PC-9 (cell line): ENCODE data around the gene CDC42BPB. TPM values are rescaled to one million over a fixed set of nuclear protein-coding genes. Genes with fewer than 3 reads are reported as not detected.

ENCODE experiments used
- BruUV-seq: library from RNA; stranded (reverse); fragments of 400-500 nt; replicated peaks from 2 replicates; lab custom pipeline; 2021; lab: Mats Ljungman, UMichigan
- CTCF ChIA-PET: fragments of 300-600 bp; sonication (Branson Sonifier 250); formaldehyde crosslinking; loops from one replicate; lab custom pipeline; 2022; ENCODE audit warnings: antibody characterized with exemption; lab: Charles Lee
- POLR2A ChIA-PET: fragments of 300-600 bp; sonication (Branson Sonifier 250); formaldehyde crosslinking; loops from one replicate; lab custom pipeline; 2022; ENCODE audit warnings: antibody characterized with exemption; ENCODE audit not compliant: unreplicated experiment; lab: Charles Lee
- DNase-seq, 2 experiments: peaks; one replicate each; pipeline versions ENCODE4 v3.0.0 to v3.0.0-alpha.2; 2015 to 2022; ENCODE audit warnings: mixed read lengths in 1 of 2
- H2AFZ ChIP-seq: fragments of 200-600 bp; sonication (generic); 2 replicates; pipeline ENCODE4 v1.8.1; 2017; ENCODE audit warnings: antibody characterized with exemption
- H3F3A ChIP-seq: fragments of 200-600 bp; sonication (generic); 2 replicates; pipeline ENCODE4 v1.8.1; 2017; ENCODE audit warnings: antibody characterized with exemption, mild to moderate bottlenecking, low read depth; ENCODE audit not compliant: insufficient read depth
- H3K27ac ChIP-seq: fragments of 200-600 bp; sonication (generic); 2 replicates; pipeline ENCODE4 v1.6.1; 2016; ENCODE audit warnings: mixed run types
- H3K27me3 ChIP-seq: fragments of 200-600 bp; sonication (generic); 2 replicates; pipeline ENCODE4 v1.6.1; 2016; ENCODE audit warnings: low read depth, mixed run types; ENCODE audit not compliant: insufficient read depth
- H3K36me3 ChIP-seq: fragments of 200-600 bp; sonication (generic); 2 replicates; pipeline ENCODE4 v1.6.1; 2016; ENCODE audit warnings: low read depth, mixed run types
- H3K4me1 ChIP-seq: fragments of 200-600 bp; sonication (generic); replicated peaks from 2 replicates; pipeline ENCODE4 v1.6.1; 2016; ENCODE audit warnings: mixed run types; ENCODE audit not compliant: insufficient read depth
- H3K4me2 ChIP-seq: fragments of 200-600 bp; sonication (generic); 2 replicates; pipeline ENCODE4 v1.6.1; 2017; ENCODE audit warnings: mixed run types
- H3K4me3 ChIP-seq: fragments of 200-600 bp; sonication (generic); 2 replicates; pipeline ENCODE4 v1.6.1; 2016; ENCODE audit warnings: mixed run types
- H3K79me2 ChIP-seq: fragments of 200-600 bp; sonication (generic); 2 replicates; pipeline ENCODE4 v1.6.1; 2017; ENCODE audit warnings: low read depth, mixed run types
- H3K9me2 ChIP-seq: fragments of 200-600 bp; sonication (generic); 2 replicates; pipeline ENCODE4 v1.8.1; 2017; ENCODE audit warnings: mild to moderate bottlenecking; ENCODE audit not compliant: insufficient read depth
- H3K9me3 ChIP-seq: fragments of 200-600 bp; sonication (generic); 2 replicates; pipeline ENCODE4 v1.8.1; 2016; ENCODE audit warnings: low read depth; ENCODE audit not compliant: insufficient read depth
- H4K20me1 ChIP-seq: fragments of 200-600 bp; sonication (generic); 2 replicates; pipeline ENCODE4 v1.8.1; 2017; ENCODE audit not compliant: insufficient read depth
- EZH2 ChIP-seq: fragments of 200-600 bp; sonication (generic); IDR thresholded peaks from 2 replicates; pipeline ENCODE4 v1.8.0; 2017; ENCODE audit warnings: antibody characterized with exemption, low read depth
- intact Hi-C: fragments of 100-400 bp; cut with micrococcal nuclease; formaldehyde crosslinking; loops from one replicate; pipeline ENCODE4 v1.10.0; 2022; ENCODE audit not compliant: unreplicated experiment
- total RNA-seq: library from RNA; stranded (reverse); gene quantifications from 2 replicates; pipeline ENCODE4 v1.2.3, GENCODE V29; 2021
- TF ChIP-seq, protein P1 (sequence below): fragments of 200-600 bp; sonication (generic); conservative IDR thresholded peaks from 2 replicates; pipeline ENCODE4 v1.6.1; 2017; ENCODE audit warnings: mixed run types, antibody characterized with exemption, mild to moderate bottlenecking, moderate library complexity

CDC42BPB gene
- total RNA-seq, 1 experiment from 2014 or later = 203 TPM

GRCh38 chr14:103096387-103096786 is 39.0 kb upstream of the CDC42BPB start:
- ChIA-PET POLR2A (interaction anchor here (0.5 kb wide), 1 partner anchor 163 kb away, joined by 3 read pairs; no protein-coding TSS in a partner anchor), CTCF (interaction anchor here (0.6 to 1.8 kb wide), 7 partner anchors 9 to 1476 kb away, joined by 3 to 16 read pairs (median 6); no protein-coding TSS in a partner anchor)
- no TSS peak for BruUV-seq
- DNase-seq = no peak
- Histone ChIP-seq H3K9me3 (no peaks in the 10 kb centered on the region), H3F3A (peaks cover 41% of the 10 kb centered on the region), H3K4me1 (peaks cover 30% of the 10 kb centered on the region), H3K27me3 (no peaks in the 10 kb centered on the region), H3K4me3 (no peak overlapping the region), H3K36me3 (no peaks in the 10 kb centered on the region), H2AFZ (no peak overlapping the region), H4K20me1 (no peaks in the 10 kb centered on the region), H3K27ac (no peak overlapping the region), H3K4me2 (no peak overlapping the region), H3K79me2 (no peaks in the 10 kb centered on the region), H3K9me2 (no peaks in the 10 kb centered on the region)
- no peak for TF ChIP-seq EZH2
- TF ChIP-seq, protein P1, sequence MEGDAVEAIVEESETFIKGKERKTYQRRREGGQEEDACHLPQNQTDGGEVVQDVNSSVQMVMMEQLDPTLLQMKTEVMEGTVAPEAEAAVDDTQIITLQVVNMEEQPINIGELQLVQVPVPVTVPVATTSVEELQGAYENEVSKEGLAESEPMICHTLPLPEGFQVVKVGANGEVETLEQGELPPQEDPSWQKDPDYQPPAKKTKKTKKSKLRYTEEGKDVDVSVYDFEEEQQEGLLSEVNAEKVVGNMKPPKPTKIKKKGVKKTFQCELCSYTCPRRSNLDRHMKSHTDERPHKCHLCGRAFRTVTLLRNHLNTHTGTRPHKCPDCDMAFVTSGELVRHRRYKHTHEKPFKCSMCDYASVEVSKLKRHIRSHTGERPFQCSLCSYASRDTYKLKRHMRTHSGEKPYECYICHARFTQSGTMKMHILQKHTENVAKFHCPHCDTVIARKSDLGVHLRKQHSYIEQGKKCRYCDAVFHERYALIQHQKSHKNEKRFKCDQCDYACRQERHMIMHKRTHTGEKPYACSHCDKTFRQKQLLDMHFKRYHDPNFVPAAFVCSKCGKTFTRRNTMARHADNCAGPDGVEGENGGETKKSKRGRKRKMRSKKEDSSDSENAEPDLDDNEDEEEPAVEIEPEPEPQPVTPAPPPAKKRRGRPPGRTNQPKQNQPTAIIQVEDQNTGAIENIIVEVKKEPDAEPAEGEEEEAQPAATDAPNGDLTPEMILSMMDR = no peak
- intact Hi-C loops = no loop called here

DNA sequence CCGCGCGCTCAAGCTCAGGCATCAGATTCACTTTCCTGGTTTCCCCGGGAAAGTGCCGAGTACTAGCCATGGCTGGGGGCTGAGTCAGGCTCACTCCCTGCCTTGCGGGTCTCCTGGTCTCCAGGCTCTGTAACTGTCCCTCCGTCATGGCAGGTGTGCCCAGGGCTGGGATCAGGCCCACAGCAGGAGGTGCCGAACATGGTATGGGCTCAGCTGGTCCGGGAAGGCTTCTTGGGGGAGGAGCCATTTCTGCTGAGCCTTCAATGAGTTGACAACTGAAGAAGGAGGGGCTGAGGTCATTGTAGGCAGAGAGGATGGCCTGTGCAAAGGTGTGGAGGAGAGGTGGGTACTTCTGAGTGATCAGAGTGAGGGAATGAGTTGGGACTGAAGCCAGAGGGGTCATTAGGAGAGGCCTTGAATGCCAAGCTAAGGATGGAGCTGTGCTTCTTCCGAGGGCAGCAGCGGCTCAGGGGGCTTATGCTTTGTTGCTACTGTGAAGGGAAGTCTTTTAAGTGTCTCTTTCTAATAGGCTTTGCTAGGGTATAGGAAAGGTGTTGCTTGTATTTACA is 37.9 kb upstream of the CDC42BPB start:
- H3K27me3 ChIP-seq = no peaks in the 10 kb centered on the region
- ChIA-PET CTCF (interaction anchor here (1.4 to 1.8 kb wide), 3 partner anchors 9 to 197 kb away, joined by 6 to 16 read pairs (median 8); no protein-coding TSS in a partner anchor), POLR2A (interaction anchor here (0.6 kb wide), 1 partner anchor 267 kb away, joined by 4 read pairs; no protein-coding TSS in a partner anchor)
- no TSS peak for BruUV-seq
- no peaks in the 10 kb centered on the region for H3K9me2 ChIP-seq
- H4K20me1 ChIP-seq = no peaks in the 10 kb centered on the region
- H3K4me2 ChIP-seq = no peak overlapping the region
- H3K27ac ChIP-seq = no peak overlapping the region
- peaks cover 25% of the 10 kb centered on the region for H3K4me1 ChIP-seq
- H2AFZ ChIP-seq = no peak overlapping the region
- no peaks in the 10 kb centered on the region for H3K36me3 ChIP-seq
- peaks cover 30% of the 10 kb centered on the region for H3F3A ChIP-seq
- no peaks in the 10 kb centered on the region for H3K79me2 ChIP-seq
- no peaks in the 10 kb centered on the region for H3K9me3 ChIP-seq
- no peak for DNase-seq
- no peak for TF ChIP-seq EZH2
- TF ChIP-seq, protein P1 = no peak
- H3K4me3 ChIP-seq = no peak overlapping the region
- intact Hi-C loops = no loop called here

- no peak for TF ChIP-seq EZH2
- TF ChIP-seq, protein P1 = no peak
- Histone ChIP-seq H3K9me3 (no peaks in the 10 kb centered on the region), H3K4me2 (no peak within 1 kb of the TSS), H2AFZ (no peak within 1 kb of the TSS), H3K27me3 (no peaks in the 10 kb centered on the region), H3K9me2 (no peaks in the 10 kb centered on the region), H3K79me2 (no peaks in the 10 kb centered on the region), H4K20me1 (no peaks in the 10 kb centered on the region), H3K4me1 (peaks cover 18% of the 10 kb centered on the region), H3F3A (peaks cover 23% of the 10 kb centered on the region), H3K36me3 (no peaks in the 10 kb centered on the region), H3K27ac (no peak within 1 kb of the TSS), H3K4me3 (no peak within 1 kb of the TSS)
- DNase-seq = no peak
- no TSS peak for BruUV-seq
- ChIA-PET CTCF (no interaction called here), POLR2A (interaction anchor here (0.6 kb wide), 1 partner anchor 500 kb away, joined by 6 read pairs; no protein-coding TSS in a partner anchor)
- intact Hi-C loops = no loop called here
Measured at GRCh38 chr14:103094406-103095209, 37.3 kb upstream of the CDC42BPB start, which contains the start of gene EXOC3L4. EXOC3L4 (plus strand) TSS chr14:103094725; CDS start chr14:103100220, 5,495 bp downstream.
